ENCODE measurements around the gene HRH4.

- no peak for TF ChIP-seq EZH2 (IDR thresholded peaks at IDR 0.05; ENCODE audit: borderline replicate concordance, low read length)
- no peak for TF ChIP-seq CTCF (conservative IDR thresholded peaks at IDR 0.05 in 1 of 2, IDR thresholded peaks at IDR 0.05 in 1 of 2; ENCODE audit: extremely low read depth in 1 of 2, insufficient read depth in 1 of 2, low read depth in 1 of 2, low read length in 2 of 2)
These were observed 18.9 kb downstream of the HRH4 start for GRCh38 chr18:24479371-24479770.
